Measurements from ENCODE around the gene BAMBI. TPM values are rescaled to one million over a fixed set of nuclear protein-coding genes. Genes with fewer than 3 reads are reported as not detected.

Gene BAMBI
- total and polyA plus RNA-seq, 2 of the 8 experiments (the other 6 are each of a cell fraction or from before 2014, with no cell fraction given) = 5.6 to 26.4 TPM

DNA sequence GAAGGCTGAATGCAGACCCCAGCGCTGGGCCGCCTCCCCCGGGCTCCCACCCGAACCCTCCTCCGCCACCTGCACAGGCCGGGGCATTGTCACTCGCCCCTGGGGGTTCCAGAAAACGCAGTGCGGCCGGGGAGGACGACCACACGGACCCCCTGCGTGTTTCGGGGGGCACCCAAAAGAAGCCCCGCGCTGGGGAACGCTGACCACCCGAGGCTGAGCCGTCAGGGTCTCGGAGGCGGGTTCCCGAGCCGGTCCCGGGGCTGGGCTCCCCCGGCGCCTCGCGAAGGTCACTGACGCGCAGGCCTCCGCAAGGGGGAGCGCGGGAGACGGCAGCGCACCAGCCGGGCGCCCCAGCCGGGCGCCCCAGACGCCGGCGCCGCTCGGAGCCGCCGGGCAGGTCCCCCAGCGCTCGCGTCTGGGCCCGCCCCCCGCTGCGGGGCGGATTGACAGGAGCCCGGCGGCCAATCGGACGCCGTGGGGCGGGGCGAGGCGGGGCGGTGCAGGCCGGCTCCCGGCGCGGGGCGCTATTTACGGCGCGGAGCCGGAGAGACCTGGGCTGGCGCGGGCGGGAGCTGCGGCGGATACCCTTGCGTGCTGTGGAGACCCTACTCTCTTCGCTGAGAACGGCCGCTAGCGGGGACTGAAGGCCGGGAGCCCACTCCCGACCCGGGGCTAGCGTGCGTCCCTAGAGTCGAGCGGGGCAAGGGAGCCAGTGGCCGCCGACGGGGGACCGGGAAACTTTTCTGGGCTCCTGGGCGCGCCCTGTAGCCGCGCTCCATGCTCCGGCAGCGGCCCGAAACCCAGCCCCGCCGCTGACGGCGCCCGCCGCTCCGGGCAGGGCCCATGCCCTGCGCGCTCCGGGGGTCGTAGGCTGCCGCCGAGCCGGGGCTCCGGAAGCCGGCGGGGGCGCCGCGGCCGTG lies at the start of gene BAMBI (continued):
- TF ChIP-seq TAF1 (IDR thresholded peaks at IDR 0.05; ENCODE audit: low read depth, low read length) (peak; percentile 95), RXRA (IDR thresholded peaks at IDR 0.05; ENCODE audit: insufficient read depth, low read depth, low read length) (no peak), EGR1 (IDR thresholded peaks at IDR 0.05; ENCODE audit: borderline replicate concordance, low read depth, low read length) (0 out of 2 replicates have a peak, but pooled peaks have one; percentile 19), POLR2AphosphoS5 (IDR thresholded peaks at IDR 0.05; ENCODE audit: low read depth, low read length) (peak; percentile 91), TAF7 (optimal IDR thresholded peaks at IDR 0.05; ENCODE audit: borderline replicate concordance, low read depth, low read length) (peak; percentile 80), ASH2L (IDR thresholded peaks at IDR 0.05; ENCODE audit: low read length) (peak; percentile 45), BRCA1 (IDR thresholded peaks at IDR 0.05; ENCODE audit: low read depth, low read length) (no peak), KDM4A (IDR thresholded peaks at IDR 0.05; ENCODE audit: low read depth, low read length, severe bottlenecking) (peak; percentile 56), TCF12 (IDR thresholded peaks at IDR 0.05; ENCODE audit: low read depth, low read length) (no peak), GTF2F1 (IDR thresholded peaks at IDR 0.05; ENCODE audit: borderline replicate concordance, low read depth, low read length) (no peak), RAD21 (IDR thresholded peaks at IDR 0.05 in 1 of 2, conservative IDR thresholded peaks at IDR 0.05 in 1 of 2; ENCODE audit: low read depth in 2 of 2, low read length in 2 of 2) (peak; percentile 20 to 64; a peak in 3 of 4 replicates)
- TF ChIP-seq, protein P1, sequence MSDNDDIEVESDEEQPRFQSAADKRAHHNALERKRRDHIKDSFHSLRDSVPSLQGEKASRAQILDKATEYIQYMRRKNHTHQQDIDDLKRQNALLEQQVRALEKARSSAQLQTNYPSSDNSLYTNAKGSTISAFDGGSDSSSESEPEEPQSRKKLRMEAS (IDR thresholded peaks at IDR 0.05) = peak; percentile 0; the same call in 1 of the 2 replicates
- TF ChIP-seq, protein P2, sequence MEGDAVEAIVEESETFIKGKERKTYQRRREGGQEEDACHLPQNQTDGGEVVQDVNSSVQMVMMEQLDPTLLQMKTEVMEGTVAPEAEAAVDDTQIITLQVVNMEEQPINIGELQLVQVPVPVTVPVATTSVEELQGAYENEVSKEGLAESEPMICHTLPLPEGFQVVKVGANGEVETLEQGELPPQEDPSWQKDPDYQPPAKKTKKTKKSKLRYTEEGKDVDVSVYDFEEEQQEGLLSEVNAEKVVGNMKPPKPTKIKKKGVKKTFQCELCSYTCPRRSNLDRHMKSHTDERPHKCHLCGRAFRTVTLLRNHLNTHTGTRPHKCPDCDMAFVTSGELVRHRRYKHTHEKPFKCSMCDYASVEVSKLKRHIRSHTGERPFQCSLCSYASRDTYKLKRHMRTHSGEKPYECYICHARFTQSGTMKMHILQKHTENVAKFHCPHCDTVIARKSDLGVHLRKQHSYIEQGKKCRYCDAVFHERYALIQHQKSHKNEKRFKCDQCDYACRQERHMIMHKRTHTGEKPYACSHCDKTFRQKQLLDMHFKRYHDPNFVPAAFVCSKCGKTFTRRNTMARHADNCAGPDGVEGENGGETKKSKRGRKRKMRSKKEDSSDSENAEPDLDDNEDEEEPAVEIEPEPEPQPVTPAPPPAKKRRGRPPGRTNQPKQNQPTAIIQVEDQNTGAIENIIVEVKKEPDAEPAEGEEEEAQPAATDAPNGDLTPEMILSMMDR (IDR thresholded peaks at IDR 0.05; ENCODE audit: control extremely low read depth in 1 of 3, insufficient read depth in 1 of 3, low read depth in 1 of 3, low read length in 3 of 3) = peak; percentile 31 to 58 (median 46)

Data from H1 (cell line).